Activated T-cell treated with anti-CD3 and anti-CD28 coated beads for 24 hours (primary cell): ENCODE results near the gene ITM2C.

Experiments used
- DNase-seq: peaks from one replicate; pipeline ENCODE4 v3.0.0-alpha.2; 2020; ENCODE audit warnings: low read depth

The ITM2C gene

GRCh38 chr2:230893338-230893737 lies 28.6 kb downstream of the ITM2C start:
- no peak for DNase-seq

DNA sequence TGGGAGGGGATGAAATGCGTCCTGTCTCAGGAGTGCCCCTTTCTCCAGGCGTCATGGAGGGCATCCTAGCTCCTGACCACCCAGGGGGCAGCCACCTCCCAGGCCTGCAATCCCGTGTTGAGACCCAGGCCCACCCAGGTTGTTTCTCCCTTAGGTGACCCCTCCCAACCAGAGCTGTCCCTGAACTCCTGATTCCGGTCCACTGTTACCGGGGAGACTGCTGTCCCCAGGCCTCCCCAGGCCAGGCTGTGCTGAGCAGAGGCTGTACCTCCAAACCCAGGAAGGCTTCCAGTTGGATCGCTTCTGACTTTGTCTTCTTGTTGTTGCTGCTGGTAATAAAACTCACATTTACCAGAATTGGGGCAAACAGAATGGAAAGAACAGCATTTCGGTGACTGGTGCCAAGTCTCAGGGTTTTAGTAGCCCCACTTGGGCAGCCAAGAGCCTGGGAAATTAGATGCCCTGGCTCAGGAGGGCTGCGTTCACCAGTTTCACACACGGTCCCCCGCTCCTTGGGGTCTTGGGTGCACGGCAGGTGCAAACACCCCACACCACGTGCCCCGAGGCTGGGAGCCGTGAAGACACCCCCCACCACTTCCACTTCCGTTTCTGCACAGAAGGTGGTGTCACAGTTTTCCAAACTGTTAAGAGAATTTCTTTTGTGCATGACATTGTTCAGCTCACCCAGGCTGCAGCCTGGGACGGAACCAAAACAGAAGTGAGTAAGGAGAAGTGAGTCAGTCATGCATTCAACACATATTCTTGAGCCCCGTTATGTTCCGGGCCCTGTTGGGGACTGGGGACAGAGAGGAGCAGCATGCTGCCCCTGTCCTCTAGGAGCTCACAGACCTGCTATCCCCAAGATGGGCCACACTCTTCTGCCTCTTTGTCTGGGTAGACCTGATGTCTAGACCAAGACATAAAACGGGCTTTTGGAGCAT lies 29.4 kb downstream of the ITM2C start:
- DNase-seq = no peak

DNA sequence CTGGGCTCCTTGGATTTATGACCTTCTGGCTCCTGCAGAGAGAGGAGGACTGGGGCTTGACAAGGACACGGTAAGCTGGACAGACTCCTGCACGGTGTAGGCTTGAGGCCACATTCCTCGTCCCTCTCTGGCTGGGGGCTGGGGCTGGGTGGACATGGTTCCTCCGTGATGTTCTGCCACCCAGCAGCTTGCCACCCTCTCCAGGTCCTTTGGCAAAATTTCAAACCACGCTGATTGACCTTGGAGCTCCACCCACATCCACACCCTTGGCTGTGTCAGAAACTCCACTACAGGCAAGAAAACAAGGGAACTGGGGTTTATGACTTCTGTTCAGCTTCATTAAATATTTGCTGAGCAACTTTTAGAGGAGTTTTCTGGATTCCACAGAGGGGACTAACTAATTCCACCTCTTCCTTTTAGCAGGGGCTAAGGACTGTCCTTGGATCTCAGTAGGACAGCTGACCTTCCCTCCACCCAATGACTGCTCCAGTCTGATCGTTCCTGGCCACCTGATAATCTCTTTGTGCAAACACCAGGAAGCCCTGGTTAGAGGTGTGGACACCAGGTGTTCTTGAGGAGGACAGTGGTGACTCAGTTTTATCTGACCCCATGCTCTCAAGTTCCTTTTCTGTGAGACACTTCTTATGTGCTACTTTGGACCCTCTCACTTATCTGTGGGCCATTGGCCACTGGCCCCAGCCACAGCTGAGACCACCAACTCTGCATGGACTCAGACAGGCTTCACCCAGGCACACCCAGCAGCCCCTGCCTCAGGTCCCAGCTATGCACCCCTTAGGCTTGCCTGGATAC lies 31.0 kb downstream of the ITM2C start:
- DNase-seq = no peak

GRCh38 chr2:230896346-230897115 lies 31.8 kb downstream of the ITM2C start:
- DNase-seq = no peak

DNA sequence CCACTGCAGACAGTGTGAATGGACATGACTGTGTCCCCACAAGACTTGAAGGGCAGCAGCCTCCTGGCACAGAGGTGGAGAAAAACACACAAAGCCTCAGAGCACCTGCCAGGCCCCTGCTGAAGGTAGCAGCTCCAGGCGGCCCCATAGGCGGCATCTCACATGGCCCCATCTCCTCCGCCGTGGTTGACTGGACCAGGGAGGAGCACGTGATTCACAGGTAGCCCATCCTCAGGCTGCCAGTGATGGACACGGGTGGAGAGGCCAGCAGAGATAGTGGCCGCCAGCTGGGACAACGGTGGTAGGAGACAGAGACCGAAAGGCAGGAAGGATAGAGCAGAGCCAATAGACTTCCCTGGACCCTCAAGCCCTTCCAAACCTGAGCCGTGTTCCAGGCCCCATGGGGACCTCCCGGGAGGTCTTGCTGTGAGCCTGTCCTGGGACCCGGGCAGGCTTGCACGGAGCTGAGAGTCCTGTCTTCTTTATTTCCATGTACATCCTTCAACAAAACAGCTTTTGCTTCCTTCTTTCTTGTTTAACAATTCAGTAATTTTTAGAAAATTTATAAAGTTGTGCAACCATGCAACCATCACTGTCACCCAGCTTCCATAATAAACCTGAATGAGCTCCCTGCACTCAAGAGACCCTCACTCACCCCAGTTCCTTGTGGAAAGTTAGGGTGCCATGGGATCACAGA lies 33.4 kb downstream of the ITM2C start:
- DNase-seq = no peak

DNA sequence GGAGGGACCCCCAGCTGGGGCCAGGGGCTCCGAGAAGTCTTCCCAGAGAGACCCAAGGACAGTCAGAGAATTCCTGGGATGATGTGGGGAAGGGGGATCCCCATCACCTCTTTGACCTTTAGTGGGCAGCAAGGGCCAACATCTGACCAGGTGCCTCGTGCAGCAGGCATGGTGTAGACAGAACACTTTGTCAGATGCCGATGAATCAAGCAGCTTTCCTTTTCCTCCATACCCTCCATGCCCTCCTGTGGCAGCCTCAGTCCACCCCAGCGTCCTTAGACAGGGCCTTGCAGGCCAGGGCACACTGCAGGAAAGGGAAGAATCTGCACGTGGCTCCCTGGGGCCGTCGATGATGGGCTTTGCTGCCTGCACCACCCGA lies 34.0 kb downstream of the ITM2C start:
- DNase-seq = no peak

DNA sequence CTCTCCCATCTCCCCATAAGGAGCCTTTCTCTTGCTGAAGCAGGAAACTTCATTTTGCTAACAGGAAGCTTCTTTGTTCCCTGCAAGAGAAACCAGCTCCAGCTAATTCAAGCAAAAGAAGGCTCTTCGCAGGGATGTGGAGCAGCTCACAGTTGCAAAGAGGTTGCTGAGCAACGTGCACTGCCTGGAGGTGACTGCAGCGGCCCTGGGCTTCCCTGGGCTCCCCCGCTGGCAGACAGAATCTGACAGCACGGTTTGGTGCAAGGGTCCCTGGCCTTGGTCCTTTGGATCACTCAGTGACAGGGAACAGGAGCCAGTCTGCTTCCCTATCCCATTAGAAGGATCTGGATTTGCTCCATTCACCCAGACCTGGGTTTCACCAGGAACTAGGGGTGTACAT lies 34.5 kb downstream of the ITM2C start:
- no peak for DNase-seq

DNA sequence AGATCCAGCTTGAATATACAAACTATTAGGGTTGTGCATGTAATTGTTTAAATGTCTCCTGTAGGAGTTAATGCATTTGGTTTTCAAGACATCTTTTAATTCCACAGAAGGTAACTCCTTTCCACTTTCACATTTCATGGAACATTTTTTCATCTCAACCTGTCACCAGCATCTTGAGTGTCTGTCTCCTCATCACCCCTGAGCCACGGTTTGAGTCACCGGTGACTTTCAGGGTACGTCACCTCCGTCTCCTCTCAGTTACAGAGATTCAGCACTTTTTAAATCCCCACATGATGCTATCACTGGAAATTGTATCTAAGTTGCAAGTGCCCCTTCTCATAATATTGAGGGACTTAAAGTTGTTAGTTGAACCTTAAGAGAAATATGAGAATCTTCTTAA lies 35.0 kb downstream of the ITM2C start:
- DNase-seq = peak; percentile 53

GRCh38 chr2:230900336-230900995 lies 35.7 kb downstream of the ITM2C start:
- DNase-seq = no peak

DNA sequence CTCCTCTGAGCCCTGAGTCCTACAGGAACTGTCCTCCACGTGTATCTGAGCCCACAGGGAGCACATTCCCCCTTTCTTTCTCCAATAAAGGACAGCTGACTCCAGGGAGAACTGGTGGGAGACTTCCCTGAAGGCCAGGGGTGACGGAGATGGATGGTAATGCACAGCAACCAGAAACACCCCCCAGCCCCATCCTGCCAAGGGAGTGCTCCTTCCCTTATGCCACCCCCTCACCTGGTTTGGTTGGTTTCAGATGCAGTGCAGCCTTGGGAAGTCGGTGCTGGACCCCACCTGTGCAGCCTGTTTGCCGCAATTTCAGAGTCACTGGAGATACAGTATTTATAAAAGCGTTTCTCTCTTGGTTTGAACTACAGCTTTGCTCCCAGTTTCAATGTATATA lies 36.3 kb downstream of the ITM2C start:
- no peak for DNase-seq

DNA sequence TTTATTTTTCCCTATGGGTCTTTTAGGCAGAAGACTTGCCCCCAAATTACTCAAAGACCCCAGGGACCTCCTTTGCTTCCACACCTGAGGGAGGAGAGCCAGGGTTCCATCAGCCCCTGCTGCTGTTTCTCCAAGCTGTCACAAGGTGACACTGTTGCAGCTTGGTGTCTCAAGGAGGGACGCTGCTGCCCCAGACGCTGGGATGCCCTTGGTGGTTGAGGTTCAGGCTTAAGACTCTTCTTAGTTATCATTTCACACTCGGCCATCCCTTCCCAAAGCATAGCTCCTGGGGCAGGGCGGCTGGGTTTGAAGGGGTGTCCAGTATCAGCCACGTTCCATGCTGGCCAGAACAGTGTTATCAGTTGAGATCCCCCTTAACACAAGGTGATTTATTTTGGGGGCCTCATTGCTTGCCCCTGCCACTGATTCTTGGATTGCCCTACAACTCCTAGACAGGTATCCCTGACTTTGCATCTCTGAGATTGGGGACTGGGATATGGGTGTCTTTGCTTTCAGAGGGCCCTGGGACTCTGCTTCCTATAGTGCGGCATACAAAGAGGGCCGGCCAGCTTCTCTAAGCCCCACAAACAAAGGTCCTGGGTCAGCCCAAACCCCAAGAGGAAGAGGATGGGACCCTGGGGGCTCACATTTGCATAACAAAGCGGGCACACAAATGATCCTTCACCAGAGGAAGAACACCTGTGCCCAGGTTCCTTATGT lies 37.6 kb downstream of the ITM2C start:
- peak; percentile 55 for DNase-seq

DNA sequence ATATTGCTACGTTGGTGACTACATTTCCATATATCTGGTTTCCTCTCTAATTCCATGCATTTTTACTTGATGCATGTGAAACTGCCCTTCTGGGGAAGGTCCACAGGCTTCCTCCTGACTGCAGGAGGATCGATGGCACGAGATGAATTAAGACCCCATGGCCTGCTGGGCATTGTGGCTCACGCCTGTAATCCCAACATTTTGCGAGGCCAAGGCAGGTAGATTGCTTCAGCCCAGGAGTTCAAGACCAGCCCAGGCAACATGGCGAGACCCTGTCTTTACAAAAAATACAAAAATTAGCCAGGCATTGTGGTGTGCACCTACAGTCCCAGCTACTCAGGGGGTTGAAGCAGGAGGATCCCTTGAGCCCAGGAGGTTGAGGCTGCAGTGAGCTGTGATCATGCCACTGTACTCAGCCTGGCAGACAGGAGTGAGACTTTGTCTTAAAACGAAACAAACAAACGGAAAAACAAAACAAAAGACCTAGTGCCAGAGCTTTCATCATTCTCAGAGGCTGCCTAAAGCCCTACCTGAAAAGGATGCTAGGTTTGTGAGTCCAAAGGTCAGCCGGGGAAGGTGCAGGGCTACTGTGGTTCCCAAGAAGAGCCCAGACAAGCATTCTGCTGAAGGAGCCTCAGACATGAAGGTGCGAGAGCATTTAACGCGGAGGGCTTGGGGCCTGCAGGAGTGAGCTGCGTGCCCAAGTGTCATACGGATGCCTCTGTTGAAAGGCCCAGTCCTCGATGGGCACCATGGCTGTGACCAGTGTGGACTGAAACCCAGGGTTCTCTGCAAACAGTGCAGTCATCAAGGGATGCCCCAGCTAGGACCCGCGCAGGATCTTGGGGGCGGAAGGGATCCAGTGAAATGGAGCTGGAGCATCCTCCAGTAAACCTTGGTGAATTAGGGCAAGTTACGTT lies 38.7 kb downstream of the ITM2C start:
- no peak for DNase-seq

DNA sequence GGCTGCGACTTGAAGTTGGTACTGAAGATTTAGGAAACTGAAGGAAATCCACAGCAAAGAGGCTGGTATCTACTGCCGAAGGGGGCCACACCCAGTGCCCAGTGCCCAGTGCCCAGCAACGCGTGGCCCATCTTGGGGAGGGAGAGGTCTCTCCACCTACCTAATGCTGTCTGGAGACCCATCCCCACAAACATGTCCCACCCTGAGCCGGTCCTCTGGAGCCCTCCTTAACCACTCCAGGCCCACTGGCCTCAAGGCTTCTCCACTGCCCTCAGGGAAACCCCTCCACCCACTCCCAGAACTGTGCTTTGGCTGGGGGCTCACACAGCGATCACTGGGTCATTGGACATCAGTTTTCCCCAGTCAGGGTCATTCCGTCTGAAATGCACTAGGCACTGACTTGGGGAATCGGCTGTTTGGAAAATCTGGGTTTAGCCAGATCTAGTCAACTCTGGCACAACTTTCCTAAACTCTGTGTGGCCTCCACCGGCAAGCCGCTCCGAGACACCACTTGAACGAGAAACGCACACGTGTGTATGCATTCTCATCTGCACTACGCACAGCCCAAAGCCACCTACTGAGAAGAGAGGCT lies 40.2 kb downstream of the ITM2C start:
- no peak for DNase-seq

GRCh38 chr2:230905448-230906421 lies 41.0 kb downstream of the ITM2C start:
- DNase-seq = peak; percentile 88

GRCh38 chr2:230906471-230907230 lies 41.9 kb downstream of the ITM2C start:
- no peak for DNase-seq

- no peak for DNase-seq
These were observed 42.8 kb downstream of the ITM2C start for GRCh38 chr2:230907361-230908091.
